ENCODE data around the gene MYO6. TPM values are rescaled to one million over a fixed set of nuclear protein-coding genes. Genes with fewer than 3 reads are reported as not detected.

MYO6 gene
- total RNA-seq, 1 donor = 15.2 TPM

GRCh38 chr6:75794954-75795739 is 46.1 kb downstream of the MYO6 start:
- Histone ChIP-seq H3K27me3 (ENCODE audit: insufficient read depth, low read length) (no peaks in the 10 kb centered on the region), H3K79me2 (ENCODE audit: insufficient read depth, low read length) (peaks cover 7% of the 10 kb centered on the region), H3K4me1 (ENCODE audit: insufficient read depth, low read length) (peaks cover 15% of the 10 kb centered on the region), H3K9me3 (ENCODE audit: low read depth, low read length) (no peaks in the 10 kb centered on the region), H4K20me1 (ENCODE audit: insufficient read depth, low read length) (peaks cover 3% of the 10 kb centered on the region), H3K4me3 (ENCODE audit: insufficient read depth, low read length) (no peak overlapping the region), H3K27ac (ENCODE audit: low read depth, low read length) (no peak overlapping the region), H3K36me3 (ENCODE audit: insufficient read depth, low read length) (no peaks in the 10 kb centered on the region), H3K4me2 (ENCODE audit: insufficient read depth, low read length) (peak overlapping the region; percentile 69), H2AFZ (ENCODE audit: low read length) (peak overlapping the region; percentile 20)
- no peak for TF ChIP-seq CTCF (IDR thresholded peaks at IDR 0.05; ENCODE audit: extremely low read depth, low read depth, low read length)
- no peak for DNase-seq (ENCODE audit: insufficient read length, low spot score, missing footprints)

GRCh38 chr6:75796723-75797122 is 47.7 kb downstream of the MYO6 start:
- H3K4me2 ChIP-seq (ENCODE audit: insufficient read depth, low read length) = no peak overlapping the region
- no peak for DNase-seq (ENCODE audit: insufficient read length, low spot score, missing footprints)
- H2AFZ ChIP-seq (ENCODE audit: low read length) = no peak overlapping the region
- H3K79me2 ChIP-seq (ENCODE audit: insufficient read depth, low read length) = peaks cover 7% of the 10 kb centered on the region
- no peaks in the 10 kb centered on the region for H3K27me3 ChIP-seq (ENCODE audit: insufficient read depth, low read length)
- TF ChIP-seq CTCF (IDR thresholded peaks at IDR 0.05; ENCODE audit: extremely low read depth, low read depth, low read length) = no peak
- peaks cover 3% of the 10 kb centered on the region for H4K20me1 ChIP-seq (ENCODE audit: insufficient read depth, low read length)
- no peak overlapping the region for H3K27ac ChIP-seq (ENCODE audit: low read depth, low read length)
- peaks cover 15% of the 10 kb centered on the region for H3K4me1 ChIP-seq (ENCODE audit: insufficient read depth, low read length)
- H3K4me3 ChIP-seq (ENCODE audit: insufficient read depth, low read length) = no peak overlapping the region
- H3K36me3 ChIP-seq (ENCODE audit: insufficient read depth, low read length) = no peaks in the 10 kb centered on the region
- H3K9me3 ChIP-seq (ENCODE audit: low read depth, low read length) = no peaks in the 10 kb centered on the region

GRCh38 chr6:75800133-75800532 is 51.1 kb downstream of the MYO6 start:
- Histone ChIP-seq H3K27ac (ENCODE audit: low read depth, low read length) (no peak overlapping the region), H3K4me3 (ENCODE audit: insufficient read depth, low read length) (no peak overlapping the region), H3K9me3 (ENCODE audit: low read depth, low read length) (no peaks in the 10 kb centered on the region), H2AFZ (ENCODE audit: low read length) (no peak overlapping the region), H3K79me2 (ENCODE audit: insufficient read depth, low read length) (peaks cover 3% of the 10 kb centered on the region), H3K27me3 (ENCODE audit: insufficient read depth, low read length) (no peaks in the 10 kb centered on the region), H3K4me2 (ENCODE audit: insufficient read depth, low read length) (no peak overlapping the region), H4K20me1 (ENCODE audit: insufficient read depth, low read length) (peaks cover 3% of the 10 kb centered on the region), H3K36me3 (ENCODE audit: insufficient read depth, low read length) (no peaks in the 10 kb centered on the region), H3K4me1 (ENCODE audit: insufficient read depth, low read length) (peaks cover 5% of the 10 kb centered on the region)
- TF ChIP-seq CTCF (IDR thresholded peaks at IDR 0.05; ENCODE audit: extremely low read depth, low read depth, low read length) = no peak
- no peak for DNase-seq (ENCODE audit: insufficient read length, low spot score, missing footprints)

GRCh38 chr6:75800708-75801505 is 51.9 kb downstream of the MYO6 start:
- Histone ChIP-seq H3K27ac (ENCODE audit: low read depth, low read length) (no peak overlapping the region), H3K79me2 (ENCODE audit: insufficient read depth, low read length) (peaks cover 3% of the 10 kb centered on the region), H3K4me1 (ENCODE audit: insufficient read depth, low read length) (no peaks in the 10 kb centered on the region), H3K4me2 (ENCODE audit: insufficient read depth, low read length) (no peak overlapping the region), H3K36me3 (ENCODE audit: insufficient read depth, low read length) (no peaks in the 10 kb centered on the region), H4K20me1 (ENCODE audit: insufficient read depth, low read length) (peaks cover 3% of the 10 kb centered on the region), H2AFZ (ENCODE audit: low read length) (no peak overlapping the region), H3K4me3 (ENCODE audit: insufficient read depth, low read length) (no peak overlapping the region), H3K27me3 (ENCODE audit: insufficient read depth, low read length) (no peaks in the 10 kb centered on the region), H3K9me3 (ENCODE audit: low read depth, low read length) (no peaks in the 10 kb centered on the region)
- DNase-seq (ENCODE audit: insufficient read length, low spot score, missing footprints) = no peak
- TF ChIP-seq CTCF (IDR thresholded peaks at IDR 0.05; ENCODE audit: extremely low read depth, low read depth, low read length) = no peak

Measured in osteoblast (primary cell).